K562 (cell line): ENCODE results near the gene VDR. TPM values are rescaled to one million over a fixed set of nuclear protein-coding genes. Genes with fewer than 3 reads are reported as not detected.

Experiments used
- CBFB ChIP-seq: sonication (generic); formaldehyde crosslinking; IDR thresholded peaks from 2 replicates; pipeline ENCODE4 v1.4.0; 2020; ENCODE audit warnings: mild to moderate bottlenecking, missing genetic modification reagents
- CBX5 ChIP-seq: IDR thresholded peaks from 2 replicates; pipeline ENCODE4 v1.6.1; 2014; ENCODE audit warnings: low read depth, borderline replicate concordance
- GABPB1 ChIP-seq: sonication (generic); formaldehyde crosslinking; IDR thresholded peaks from 2 replicates; pipeline ENCODE4 v1.8.0; 2022; ENCODE audit warnings: mild to moderate bottlenecking, missing genetic modification reagents
- GATAD2B ChIP-seq: fragments of 450-650 bp; IDR thresholded peaks from 2 replicates; pipeline ENCODE4 v1.6.1; 2017; ENCODE audit warnings: mild to moderate bottlenecking, borderline replicate concordance
- HDAC6 ChIP-seq: IDR thresholded peaks from 2 replicates; pipeline ENCODE4 v1.6.1; 2012; ENCODE audit warnings: low read depth, mild to moderate bottlenecking, control low read depth, inconsistent platforms, low read length, moderate library complexity
- HLTF ChIP-seq: fragments of 450-650 bp; IDR thresholded peaks from 2 replicates; pipeline ENCODE4 v1.6.1; 2016
- MYC ChIP-seq, 2 experiments: fragments of 250-450 bp in 1 of 2; sonication (Bioruptor Pico) in 1 of 2; IDR thresholded peaks; 2 replicates each; pipeline versions ENCODE4 v1.5.1 to v1.6.1; 2012 to 2021; ENCODE audit warnings: low read depth in 2 of 2, borderline replicate concordance in 1 of 2, improper control_type of control experiment in 1 of 2, low read length in 1 of 2, mild to moderate bottlenecking in 1 of 2, moderate library complexity in 1 of 2
- SAFB ChIP-seq: fragments of 200-400 bp; formaldehyde crosslinking; IDR thresholded peaks from 2 replicates; pipeline ENCODE4 v1.6.1; 2017; ENCODE audit warnings: low read depth, low read length, borderline replicate concordance
- STAG1 ChIP-seq: sonication (generic); formaldehyde crosslinking; IDR thresholded peaks from 2 replicates; pipeline ENCODE4 v1.5.0; 2020; ENCODE audit warnings: missing genetic modification reagents, borderline replicate concordance
- TCF3 ChIP-seq: sonication (generic); formaldehyde crosslinking; IDR thresholded peaks from 2 replicates; pipeline ENCODE4 v1.4.0; 2020; ENCODE audit warnings: mild to moderate bottlenecking, missing genetic modification reagents
- ZBTB7A ChIP-seq: IDR thresholded peaks from 2 replicates; pipeline ENCODE4 v1.6.1; 2011; ENCODE audit warnings: low read depth, mild to moderate bottlenecking, low read length, moderate library complexity, borderline replicate concordance; ENCODE audit not compliant: control insufficient read depth
- ZC3H4 ChIP-seq: sonication (generic); formaldehyde crosslinking; IDR thresholded peaks from 2 replicates; pipeline ENCODE4 v1.9.0; 2021; ENCODE audit warnings: missing genetic modification reagents, borderline replicate concordance
- ZNF12 ChIP-seq: sonication (generic); formaldehyde crosslinking; IDR thresholded peaks from 2 replicates; pipeline ENCODE4 v1.4.0; 2020; ENCODE audit warnings: mild to moderate bottlenecking, missing genetic modification reagents
- ZNF41 ChIP-seq: fragments of 250-450 bp; sonication (Bioruptor Pico); conservative IDR thresholded peaks from 2 replicates; pipeline ENCODE4 v1.4.0; 2020; ENCODE audit warnings: mild to moderate bottlenecking
- ZNF436 ChIP-seq: fragments of 250-450, 450-650 bp; sonication (Bioruptor Pico); formaldehyde crosslinking; IDR thresholded peaks from 2 replicates; pipeline ENCODE4 v1.7.0; 2020; ENCODE audit warnings: mild to moderate bottlenecking
- ZNF696 ChIP-seq: fragments of 250-450 bp; sonication (Bioruptor Pico); conservative IDR thresholded peaks from 2 replicates; pipeline ENCODE4 v1.4.0; 2020; ENCODE audit warnings: mild to moderate bottlenecking, moderate library complexity
- ZNF830 ChIP-seq: fragments of 250-450 bp; sonication (Bioruptor Pico); IDR thresholded peaks from 2 replicates; pipeline ENCODE4 v1.5.0; 2021; ENCODE audit warnings: mild to moderate bottlenecking
- ZZZ3 ChIP-seq: fragments of 450-650 bp; IDR thresholded peaks from 2 replicates; pipeline ENCODE4 v1.6.1; 2016; ENCODE audit warnings: antibody characterized with exemption, mild to moderate bottlenecking, moderate library complexity
- polyA plus RNA-seq, 8 experiments: library from polyadenylated mRNA; depleted of rRNA in 4 of 8; stranded (reverse) in 5 of 8; unstranded in 3 of 8; fragments of >200 nt; fragmentation: Nextera tagmentation in 2 of 8; fragmentation: Illumina TruSeq in 1 of 8; extraction: Ambion mirVana in 2 of 8; extraction: Trizol in 1 of 8; gene quantifications; 2 replicates each; pipeline versions ENCODE4 v1.2.1 to v1.2.3, GENCODE V29; 2011 to 2014; ENCODE audit warnings: inconsistent platforms in 1 of 8, missing spikeins in 1 of 8
- total RNA-seq, 7 experiments: library from RNA; depleted of rRNA in 6 of 7; stranded (reverse); fragments of >200 nt in 6 of 7; fragmentation: Illumina TruSeq in 2 of 7; extraction: Trizol in 2 of 7; gene quantifications; 2 replicates each; pipeline versions ENCODE4 v1.2.1 to v1.2.3, GENCODE V29; 2011 to 2021; ENCODE audit warnings: low replicate concordance in 1 of 7
- TF ChIP-seq, protein P1 (sequence below): fragments of 250-450 bp; sonication (Bioruptor Pico); IDR thresholded peaks from 2 replicates; pipeline ENCODE4 v1.4.0; 2020; ENCODE audit warnings: mild to moderate bottlenecking
- TF ChIP-seq, protein P2 (sequence below): IDR thresholded peaks from 2 replicates; pipeline ENCODE4 v1.6.1; 2011; ENCODE audit warnings: borderline replicate concordance, low read depth, mild to moderate bottlenecking, moderate library complexity, low read length; ENCODE audit not compliant: insufficient read depth, poor library complexity, severe bottlenecking
- TF ChIP-seq, protein P3 (sequence below): fragments of 250-450 bp; sonication (Bioruptor Pico); IDR thresholded peaks from 2 replicates; pipeline ENCODE4 v1.9.0; 2021; ENCODE audit warnings: mild to moderate bottlenecking, inconsistent platforms

Gene VDR
- total and polyA plus RNA-seq, 9 of the 15 experiments (the other 6 are each of a cell fraction or from before 2014, with no cell fraction given), result 0.61 to 4.8 (median 2.0) TPM

DNA sequence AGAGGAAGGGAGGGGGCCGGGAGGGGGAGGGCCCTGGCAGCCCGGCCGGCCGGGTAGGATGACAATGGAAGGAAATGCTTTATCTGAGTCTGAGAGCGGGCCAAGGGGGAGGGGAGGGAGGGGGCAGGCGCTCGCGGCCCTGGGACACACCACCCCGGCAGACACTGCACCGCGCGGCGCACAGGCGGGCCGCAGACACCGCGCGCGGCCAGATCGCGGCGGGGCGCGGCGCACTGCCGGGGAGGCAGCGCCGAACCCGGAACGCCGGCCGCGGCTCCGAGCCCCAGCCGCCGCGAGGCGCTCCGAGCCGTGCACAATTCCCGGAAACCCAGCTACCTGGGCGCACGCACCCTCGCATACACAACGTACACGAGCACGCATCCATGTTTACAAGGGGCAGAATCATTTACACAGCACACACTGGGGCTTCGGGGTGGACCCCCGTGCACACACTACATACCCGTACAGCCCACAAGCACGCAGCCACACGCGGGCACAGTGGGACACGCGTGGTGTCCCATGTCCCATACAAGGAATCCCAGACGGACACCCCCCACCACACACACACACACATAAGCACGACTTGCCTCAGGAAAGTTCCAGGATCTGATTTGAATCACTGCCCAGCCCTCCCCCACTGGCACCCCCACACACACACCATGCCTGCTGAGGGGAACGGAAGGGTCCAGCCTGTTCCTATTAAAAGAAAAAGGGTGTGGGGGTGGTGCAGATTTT, 84.7 kb downstream of the VDR start, which contains the start of gene HDAC7 (continued):
- peak; percentile 27; the same call in 1 of the 2 replicates for TF ChIP-seq ZBTB7A
- TF ChIP-seq TCF3 (CRISPR knock-in tag), result no peak
- TF ChIP-seq, protein P1, sequence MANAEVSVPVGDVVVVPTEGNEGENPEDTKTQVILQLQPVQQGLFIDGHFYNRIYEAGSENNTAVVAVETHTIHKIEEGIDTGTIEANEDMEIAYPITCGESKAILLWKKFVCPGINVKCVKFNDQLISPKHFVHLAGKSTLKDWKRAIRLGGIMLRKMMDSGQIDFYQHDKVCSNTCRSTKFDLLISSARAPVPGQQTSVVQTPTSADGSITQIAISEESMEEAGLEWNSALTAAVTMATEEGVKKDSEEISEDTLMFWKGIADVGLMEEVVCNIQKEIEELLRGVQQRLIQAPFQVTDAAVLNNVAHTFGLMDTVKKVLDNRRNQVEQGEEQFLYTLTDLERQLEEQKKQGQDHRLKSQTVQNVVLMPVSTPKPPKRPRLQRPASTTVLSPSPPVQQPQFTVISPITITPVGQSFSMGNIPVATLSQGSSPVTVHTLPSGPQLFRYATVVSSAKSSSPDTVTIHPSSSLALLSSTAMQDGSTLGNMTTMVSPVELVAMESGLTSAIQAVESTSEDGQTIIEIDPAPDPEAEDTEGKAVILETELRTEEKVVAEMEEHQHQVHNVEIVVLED (CRISPR knock-in tag), result no peak
- TF ChIP-seq HDAC6, result no peak
- peak; percentile 67 for TF ChIP-seq MYC (IDR thresholded peaks at IDR 0.05; ENCODE audit: low read depth, low read length)
- TF ChIP-seq MYC (CRISPR knock-in tag; IDR thresholded peaks at IDR 0.05; ENCODE audit: borderline replicate concordance, low read depth), result peak; percentile 28; the same call in 1 of the 2 replicates
- no peak for TF ChIP-seq ZNF41
- TF ChIP-seq HLTF, result no peak
- TF ChIP-seq, protein P2, sequence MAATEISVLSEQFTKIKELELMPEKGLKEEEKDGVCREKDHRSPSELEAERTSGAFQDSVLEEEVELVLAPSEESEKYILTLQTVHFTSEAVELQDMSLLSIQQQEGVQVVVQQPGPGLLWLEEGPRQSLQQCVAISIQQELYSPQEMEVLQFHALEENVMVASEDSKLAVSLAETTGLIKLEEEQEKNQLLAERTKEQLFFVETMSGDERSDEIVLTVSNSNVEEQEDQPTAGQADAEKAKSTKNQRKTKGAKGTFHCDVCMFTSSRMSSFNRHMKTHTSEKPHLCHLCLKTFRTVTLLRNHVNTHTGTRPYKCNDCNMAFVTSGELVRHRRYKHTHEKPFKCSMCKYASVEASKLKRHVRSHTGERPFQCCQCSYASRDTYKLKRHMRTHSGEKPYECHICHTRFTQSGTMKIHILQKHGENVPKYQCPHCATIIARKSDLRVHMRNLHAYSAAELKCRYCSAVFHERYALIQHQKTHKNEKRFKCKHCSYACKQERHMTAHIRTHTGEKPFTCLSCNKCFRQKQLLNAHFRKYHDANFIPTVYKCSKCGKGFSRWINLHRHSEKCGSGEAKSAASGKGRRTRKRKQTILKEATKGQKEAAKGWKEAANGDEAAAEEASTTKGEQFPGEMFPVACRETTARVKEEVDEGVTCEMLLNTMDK, result no peak
- TF ChIP-seq CBFB (CRISPR knock-in tag), result no peak
- no peak for TF ChIP-seq ZNF12 (CRISPR knock-in tag)
- no peak for TF ChIP-seq ZC3H4 (CRISPR knock-in tag)
- TF ChIP-seq ZZZ3, result no peak
- TF ChIP-seq, protein P3, sequence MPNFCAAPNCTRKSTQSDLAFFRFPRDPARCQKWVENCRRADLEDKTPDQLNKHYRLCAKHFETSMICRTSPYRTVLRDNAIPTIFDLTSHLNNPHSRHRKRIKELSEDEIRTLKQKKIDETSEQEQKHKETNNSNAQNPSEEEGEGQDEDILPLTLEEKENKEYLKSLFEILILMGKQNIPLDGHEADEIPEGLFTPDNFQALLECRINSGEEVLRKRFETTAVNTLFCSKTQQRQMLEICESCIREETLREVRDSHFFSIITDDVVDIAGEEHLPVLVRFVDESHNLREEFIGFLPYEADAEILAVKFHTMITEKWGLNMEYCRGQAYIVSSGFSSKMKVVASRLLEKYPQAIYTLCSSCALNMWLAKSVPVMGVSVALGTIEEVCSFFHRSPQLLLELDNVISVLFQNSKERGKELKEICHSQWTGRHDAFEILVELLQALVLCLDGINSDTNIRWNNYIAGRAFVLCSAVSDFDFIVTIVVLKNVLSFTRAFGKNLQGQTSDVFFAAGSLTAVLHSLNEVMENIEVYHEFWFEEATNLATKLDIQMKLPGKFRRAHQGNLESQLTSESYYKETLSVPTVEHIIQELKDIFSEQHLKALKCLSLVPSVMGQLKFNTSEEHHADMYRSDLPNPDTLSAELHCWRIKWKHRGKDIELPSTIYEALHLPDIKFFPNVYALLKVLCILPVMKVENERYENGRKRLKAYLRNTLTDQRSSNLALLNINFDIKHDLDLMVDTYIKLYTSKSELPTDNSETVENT (CRISPR knock-in tag), result peak; percentile 81
- peak; percentile 41; the same call in 1 of the 2 replicates for TF ChIP-seq GABPB1 (CRISPR knock-in tag)
- no peak for TF ChIP-seq ZNF696 (CRISPR knock-in tag)
- TF ChIP-seq GATAD2B, result peak; percentile 71
- TF ChIP-seq CBX5, result no peak
- no peak for TF ChIP-seq STAG1 (CRISPR knock-in tag)
- no peak for TF ChIP-seq ZNF830 (CRISPR knock-in tag)
- no peak for TF ChIP-seq ZNF436 (CRISPR knock-in tag)
- TF ChIP-seq SAFB, result peak; percentile 41; the same call in 1 of the 2 replicates
